ENCODE measurements around the gene CNPY4. TPM values are rescaled to one million over a fixed set of nuclear protein-coding genes. Genes with fewer than 3 reads are reported as not detected.
A peak's percentile ranks its signal among the peaks of the same experiment; 100 is the strongest.

CNPY4 gene
- polyA plus RNA-seq, 1 donor (not counting 4 experiments of a cell fraction or from before 2014, with no cell fraction given) = 9.9 TPM

GRCh38 chr7:100148559-100149328 lies 29.3 kb downstream of the CNPY4 start, which contains the start of gene LAMTOR4:
Gene LAMTOR4, plus strand, starts transcription at chr7:100148918. Its CDS starts 55 bp downstream, at chr7:100148973.
- Histone ChIP-seq H3K9me1 (ENCODE audit: control insufficient read depth, extremely low read depth, insufficient read depth, low read length) (no peaks in the 10 kb centered on the region), H3K27me3 (ENCODE audit: control insufficient read depth, extremely low read depth, insufficient read depth, low read length) (no peaks in the 10 kb centered on the region), H3K9me3 (ENCODE audit: control insufficient read depth, low read depth, low read length) (no peaks in the 10 kb centered on the region), H3K79me2 (ENCODE audit: control insufficient read depth, insufficient read depth, low read length) (peaks cover 16% of the 10 kb centered on the region), H3K4me2 (ENCODE audit: control insufficient read depth, extremely low read depth, insufficient read depth, low read depth, low read length) (peak within 1 kb of the TSS; percentile 98), H3K9ac (ENCODE audit: control insufficient read depth, extremely low read depth, insufficient read depth, low read length) (peak within 1 kb of the TSS; percentile 78), H3K27ac (ENCODE audit: control insufficient read depth, insufficient read depth, low read length) (peak within 1 kb of the TSS; percentile 63), H2AFZ (ENCODE audit: control insufficient read depth, low read length) (peak within 1 kb of the TSS; percentile 84), H3K4me1 (ENCODE audit: control insufficient read depth, extremely low read depth, insufficient read depth, low read length) (peaks cover 18% of the 10 kb centered on the region), H4K20me1 (ENCODE audit: control insufficient read depth, extremely low read depth, insufficient read depth, low read length) (peaks cover 2% of the 10 kb centered on the region), H3K36me3 (ENCODE audit: control insufficient read depth in 2 of 2, extremely low read depth in 1 of 2, insufficient read depth in 2 of 2, low read length in 2 of 2) (peaks cover 0 to 1% of the 10 kb centered on the region in 2 experiments), H3K4me3 (ENCODE audit: control insufficient read depth in 2 of 3, extremely low read depth in 1 of 3, insufficient read depth in 2 of 3, low read depth in 1 of 3, low read length in 3 of 3) (peak within 1 kb of the TSS; percentile 75 to 92 (median 85))
- TF ChIP-seq EZH2 (IDR thresholded peaks at IDR 0.05; ENCODE audit: low read length) = no peak
- TF ChIP-seq CTCF (optimal IDR thresholded peaks at IDR 0.05 in 1 of 3, IDR thresholded peaks at IDR 0.05 in 1 of 3, conservative IDR thresholded peaks at IDR 0.05 in 1 of 3; ENCODE audit: extremely low read depth in 1 of 3, insufficient read depth in 2 of 3, low read length in 3 of 3) = no peak
- peak; percentile 70 for FAIRE-seq
- peak; percentile 99 for DNase-seq (ENCODE audit: low read depth, low spot score)
- dilution Hi-C loops (cut with MboI; ENCODE audit: extremely low pct_ligation_motif_present, low sequenced_read_pairs) = no loop called here

DNA sequence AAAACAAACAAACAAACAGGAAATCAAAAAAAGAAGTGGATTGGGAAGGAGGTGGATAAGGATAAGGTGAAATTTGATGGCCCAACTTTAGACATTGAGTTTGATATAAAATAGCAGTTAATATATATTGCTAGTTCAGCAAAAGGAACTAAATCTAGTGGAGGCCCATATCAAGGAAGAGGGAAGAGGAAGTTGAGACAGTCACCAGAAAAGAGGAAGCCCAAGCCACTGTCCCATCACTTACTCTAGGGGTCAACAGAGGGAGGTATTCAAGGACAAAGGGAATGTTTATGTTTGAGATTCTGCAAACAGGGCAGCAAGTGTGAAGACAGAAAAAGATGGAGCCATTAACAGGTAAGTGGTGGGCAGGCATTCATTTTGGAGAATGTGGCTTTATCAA lies 33.0 kb downstream of the CNPY4 start:
- DNase-seq (ENCODE audit: low read depth, low spot score) (no peak), FAIRE-seq (no peak)
- Histone ChIP-seq H2AFZ (ENCODE audit: control insufficient read depth, low read length) (no peak overlapping the region), H3K9ac (ENCODE audit: control insufficient read depth, extremely low read depth, insufficient read depth, low read length) (no peak overlapping the region), H3K4me2 (ENCODE audit: control insufficient read depth, extremely low read depth, insufficient read depth, low read depth, low read length) (no peak overlapping the region), H3K4me3 (ENCODE audit: control insufficient read depth in 2 of 3, extremely low read depth in 1 of 3, insufficient read depth in 2 of 3, low read depth in 1 of 3, low read length in 3 of 3) (no peak overlapping the region), H4K20me1 (ENCODE audit: control insufficient read depth, extremely low read depth, insufficient read depth, low read length) (peaks cover 7% of the 10 kb centered on the region), H3K9me3 (ENCODE audit: control insufficient read depth, low read depth, low read length) (no peaks in the 10 kb centered on the region), H3K79me2 (ENCODE audit: control insufficient read depth, insufficient read depth, low read length) (peaks cover 17% of the 10 kb centered on the region), H3K9me1 (ENCODE audit: control insufficient read depth, extremely low read depth, insufficient read depth, low read length) (no peaks in the 10 kb centered on the region), H3K27me3 (ENCODE audit: control insufficient read depth, extremely low read depth, insufficient read depth, low read length) (no peaks in the 10 kb centered on the region), H3K4me1 (ENCODE audit: control insufficient read depth, extremely low read depth, insufficient read depth, low read length) (peaks cover 27% of the 10 kb centered on the region), H3K27ac (ENCODE audit: control insufficient read depth, insufficient read depth, low read length) (no peak overlapping the region), H3K36me3 (ENCODE audit: control insufficient read depth in 2 of 2, extremely low read depth in 1 of 2, insufficient read depth in 2 of 2, low read length in 2 of 2) (peaks cover 16 to 27% of the 10 kb centered on the region in 2 experiments)
- TF ChIP-seq EZH2 (IDR thresholded peaks at IDR 0.05; ENCODE audit: low read length) = no peak
- dilution Hi-C loops (cut with MboI; ENCODE audit: extremely low pct_ligation_motif_present, low sequenced_read_pairs) = no loop called here
